Kidney capillary endothelial cell (primary cell): ENCODE measurements around the gene SIGLEC6.
"Not testable (repeated sequence)": the region's sequence is repeated elsewhere in the genome, so short reads cannot be mapped to it uniquely, and the experiment has no call there.

Experiments used
- DNase-seq: peaks from one replicate; pipeline ENCODE4 v3.0.0-alpha.2; 2018; ENCODE audit warnings: low spot score

The SIGLEC6 gene

GRCh38 chr19:51509823-51510660 is 21.4 kb downstream of the SIGLEC6 start:
- DNase-seq = no peak

- DNase-seq = no peak
Measured at GRCh38 chr19:51508059-51508733, 23.3 kb downstream of the SIGLEC6 start.

- DNase-seq = no peak
Measured at GRCh38 chr19:51507640-51508058, 23.8 kb downstream of the SIGLEC6 start.

- no peak for DNase-seq
Measured at GRCh38 chr19:51507192-51507591, 24.3 kb downstream of the SIGLEC6 start.

GRCh38 chr19:51505904-51506303 is 25.6 kb downstream of the SIGLEC6 start:
- no peak for DNase-seq

- DNase-seq = no peak
Measured at GRCh38 chr19:51503896-51504295, 27.6 kb downstream of the SIGLEC6 start.

- DNase-seq = no peak
Measured at GRCh38 chr19:51503286-51503817, 28.1 kb downstream of the SIGLEC6 start.

GRCh38 chr19:51501594-51502263 is 29.7 kb downstream of the SIGLEC6 start, which contains the start of gene SIGLEC12:
Gene SIGLEC12, minus strand, starts transcription at chr19:51501800. Its CDS starts 67 bp downstream, at chr19:51501733.
- no peak for DNase-seq

- not testable (repeated sequence) for DNase-seq
Measured at GRCh38 chr19:51500931-51501330, 30.5 kb downstream of the SIGLEC6 start.

- no peak for DNase-seq
Measured at GRCh38 chr19:51497666-51498065, 33.8 kb downstream of the SIGLEC6 start.

- no peak for DNase-seq
Measured at GRCh38 chr19:51493776-51494175, 37.7 kb downstream of the SIGLEC6 start.

GRCh38 chr19:51491586-51491985 is 39.9 kb downstream of the SIGLEC6 start:
- DNase-seq = no peak

- DNase-seq = no peak
Measured at GRCh38 chr19:51490676-51491075, 40.8 kb downstream of the SIGLEC6 start.

- DNase-seq = no peak
Measured at GRCh38 chr19:51489113-51489512, 42.4 kb downstream of the SIGLEC6 start.

GRCh38 chr19:51488491-51488890 is 43.0 kb downstream of the SIGLEC6 start:
- no peak for DNase-seq

GRCh38 chr19:51485960-51486660 is 45.4 kb downstream of the SIGLEC6 start:
- DNase-seq = no peak

- no peak for DNase-seq
Measured at GRCh38 chr19:51480590-51480989, 50.9 kb downstream of the SIGLEC6 start.

- DNase-seq = no peak
Measured at GRCh38 chr19:51479531-51480331, 51.7 kb downstream of the SIGLEC6 start.

- DNase-seq = no peak
Measured at GRCh38 chr19:51478381-51479234, 52.9 kb downstream of the SIGLEC6 start, which contains the start of gene CEACAM18. Gene CEACAM18, plus strand, starts transcription at chr19:51478539.

GRCh38 chr19:51477344-51477743 is 54.1 kb downstream of the SIGLEC6 start:
- no peak for DNase-seq
